RWPE1 (cell line): ENCODE measurements around the gene POLG2.

Source experiments
- CTCF ChIA-PET: fragments of 350-600 bp; sonication (Branson Sonifier 250); formaldehyde crosslinking; extraction: SDS; loops from one replicate; lab custom pipeline; 2021; lab: Yijun Ruan, JAX
- POLR2A ChIA-PET: fragments of 400-600 bp; formaldehyde crosslinking; extraction: SDS; loops from one replicate; lab custom pipeline; 2020; ENCODE audit warnings: antibody characterized with exemption; ENCODE audit not compliant: low non-redundant PET; lab: Yijun Ruan, JAX
- DNase-seq: peaks from one replicate; pipeline ENCODE4 v3.0.0; 2012; ENCODE audit warnings: low spot score
- H3K27ac ChIP-seq: fragments of 450-650 bp; 2 replicates; pipeline ENCODE4 v1.5.1; 2017
- CTCF ChIP-seq: fragments of 450-650 bp; conservative IDR thresholded peaks from 2 replicates; pipeline ENCODE4 v1.5.1; 2017; ENCODE audit warnings: low read depth, mild to moderate bottlenecking

POLG2 gene

GRCh38 chr17:64504769-64505339 lies 8.0 kb upstream of the POLG2 start:
- POLR2A ChIA-PET: interaction anchor here (1.0 to 1.2 kb wide), 2 partner anchors 9 to 84 kb away, joined by 3 to 4 read pairs; no protein-coding TSS in a partner anchor
- peak overlapping the region; percentile 98 for H3K27ac ChIP-seq
- TF ChIP-seq CTCF: no peak
- CTCF ChIA-PET: interaction anchor here (0.6 kb wide), 2 partner anchors 12 to 75 kb away, joined by 3 to 4 read pairs; no protein-coding TSS in a partner anchor
- no peak for DNase-seq

GRCh38 chr17:64503821-64504768 lies 7.2 kb upstream of the POLG2 start:
- DNase-seq: no peak
- POLR2A ChIA-PET: interaction anchor here (1.2 kb wide), 1 partner anchor 8 kb away, joined by 4 read pairs; no protein-coding TSS in a partner anchor
- CTCF ChIA-PET: interaction anchor here (0.6 kb wide), 1 partner anchor 12 kb away, joined by 4 read pairs; no protein-coding TSS in a partner anchor
- H3K27ac ChIP-seq: no peak overlapping the region
- no peak for TF ChIP-seq CTCF

- TF ChIP-seq CTCF: no peak
- H3K27ac ChIP-seq: no peak overlapping the region
- ChIA-PET POLR2A (no interaction called here), CTCF (no interaction called here)
- no peak for DNase-seq
Observed at GRCh38 chr17:64503341-64503740, 6.5 kb upstream of the POLG2 start.

GRCh38 chr17:64502809-64503208 lies 6.0 kb upstream of the POLG2 start:
- CTCF ChIA-PET: no interaction called here
- no peak overlapping the region for H3K27ac ChIP-seq
- TF ChIP-seq CTCF: no peak
- DNase-seq: no peak
- POLR2A ChIA-PET: no interaction called here

GRCh38 chr17:64502021-64502420 lies 5.2 kb upstream of the POLG2 start:
- ChIA-PET POLR2A (no interaction called here), CTCF (interaction anchor here (0.6 kb wide), 1 partner anchor 174 kb away, joined by 3 read pairs; no protein-coding TSS in a partner anchor)
- TF ChIP-seq CTCF: no peak
- DNase-seq: no peak
- H3K27ac ChIP-seq: no peak overlapping the region; the same call in 1 of the 2 replicates

GRCh38 chr17:64500862-64501765 lies 4.3 kb upstream of the POLG2 start:
- peak overlapping the region; percentile 60 for H3K27ac ChIP-seq
- no peak for DNase-seq
- TF ChIP-seq CTCF: no peak
- ChIA-PET POLR2A (no interaction called here), CTCF (interaction anchor here (0.7 kb wide), 1 partner anchor 22 kb away, joined by 3 read pairs; no protein-coding TSS in a partner anchor)
